Hematopoietic multipotent progenitor cell treated with erythropoietin and hydrocortisone succinate and interleukin-3 and kit ligand, for 15 days (in vitro differentiated cells): ENCODE results near the gene UBE2I.
"Not testable (repeated sequence)": the region's sequence is repeated elsewhere in the genome, so short reads cannot be mapped to it uniquely, and the experiment has no call there.

Experiments
- DNase-seq: peaks from one replicate; pipeline ENCODE4 v3.0.0-alpha.2; 2015; ENCODE audit warnings: low spot score

Gene UBE2I

GRCh38 chr16:1293921-1294656 lies 15.3 kb upstream of the UBE2I start:
- DNase-seq = no peak

GRCh38 chr16:1295465-1295864 lies 14.0 kb upstream of the UBE2I start:
- no peak for DNase-seq

DNA sequence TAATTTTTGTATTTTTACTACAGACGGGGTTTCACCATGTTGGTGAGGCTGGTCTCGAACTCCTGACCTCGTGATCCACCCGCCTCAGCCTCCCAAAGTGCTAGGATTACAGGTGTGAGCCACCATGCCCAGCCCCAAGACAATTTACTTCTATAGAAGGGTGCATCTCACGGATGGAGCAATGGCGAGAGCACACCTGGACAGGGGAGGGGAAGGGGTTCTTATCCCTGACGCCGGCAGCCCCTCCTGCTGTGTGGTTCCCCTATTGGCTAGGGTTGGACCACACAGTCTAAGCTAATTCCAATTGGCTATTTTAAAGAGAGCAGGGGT lies 12.8 kb upstream of the UBE2I start:
- DNase-seq = not testable (repeated sequence)

- no peak for DNase-seq
These were observed 12.3 kb upstream of the UBE2I start for GRCh38 chr16:1297018-1297696.

DNA sequence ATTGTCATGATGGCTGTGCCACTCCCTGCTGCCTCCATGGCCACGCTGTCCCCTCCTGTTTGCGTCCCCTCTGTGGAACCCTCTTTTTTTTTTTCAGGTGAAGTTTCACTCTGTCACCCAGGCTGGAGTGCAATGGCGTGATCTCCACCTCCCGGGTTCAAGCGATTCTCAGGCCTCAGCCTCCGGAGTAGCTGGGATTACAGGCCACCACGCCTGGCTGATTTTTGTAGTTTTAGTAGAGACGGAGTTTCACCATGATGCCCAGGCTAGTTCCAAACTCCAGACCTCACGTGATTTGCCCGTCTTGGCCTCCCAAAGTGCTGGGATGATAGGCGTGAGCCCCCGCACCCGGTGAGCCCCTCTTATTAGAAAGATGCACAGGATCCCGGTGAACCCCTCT lies 11.0 kb upstream of the UBE2I start:
- DNase-seq = no peak

- DNase-seq = no peak
These were observed 10.2 kb upstream of the UBE2I start for GRCh38 chr16:1299012-1299867.

DNA sequence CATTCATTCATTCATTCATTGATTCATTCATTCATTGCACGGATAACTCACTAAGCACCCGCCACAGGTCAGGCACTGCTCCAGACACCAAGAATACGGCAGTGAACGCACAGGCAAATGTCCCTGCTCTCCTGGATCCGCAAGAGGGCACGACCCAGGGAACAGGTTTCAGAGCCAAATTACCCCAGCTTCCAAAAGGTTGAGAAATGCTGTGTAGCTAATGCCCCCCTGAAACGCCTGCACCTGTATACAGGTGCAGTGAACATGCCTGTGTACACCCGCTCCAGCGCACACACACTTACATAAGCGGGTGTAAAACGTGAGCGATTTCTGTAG lies 9.6 kb upstream of the UBE2I start:
- DNase-seq = no peak

- DNase-seq = peak; percentile 68
These were observed 8.6 kb upstream of the UBE2I start for GRCh38 chr16:1300664-1301476.

GRCh38 chr16:1301562-1301961 lies 7.9 kb upstream of the UBE2I start:
- no peak for DNase-seq

GRCh38 chr16:1305823-1306222 lies 3.6 kb upstream of the UBE2I start:
- no peak for DNase-seq

DNA sequence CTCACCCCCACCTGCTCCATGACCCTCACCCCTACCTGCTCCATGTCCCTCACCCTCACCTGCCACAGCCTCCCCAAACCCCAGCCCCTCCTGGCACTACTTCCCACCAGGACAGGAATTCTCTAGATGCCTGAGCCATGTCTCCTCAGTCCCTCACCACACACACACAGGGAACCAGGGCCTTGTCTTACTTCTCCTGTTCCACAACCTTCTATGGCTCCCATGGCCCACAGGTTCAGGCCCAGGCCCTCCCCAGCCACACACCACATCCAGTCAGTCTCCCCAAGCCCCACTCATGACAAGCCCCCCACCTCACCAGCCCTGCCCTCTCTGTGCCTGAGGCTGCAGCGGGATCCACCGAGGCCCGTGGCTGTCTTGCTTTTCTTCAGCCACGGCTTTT lies 3.1 kb upstream of the UBE2I start:
- DNase-seq = no peak

GRCh38 chr16:1308036-1308976 lies 1.1 kb upstream of the UBE2I start:
- DNase-seq = no peak

DNA sequence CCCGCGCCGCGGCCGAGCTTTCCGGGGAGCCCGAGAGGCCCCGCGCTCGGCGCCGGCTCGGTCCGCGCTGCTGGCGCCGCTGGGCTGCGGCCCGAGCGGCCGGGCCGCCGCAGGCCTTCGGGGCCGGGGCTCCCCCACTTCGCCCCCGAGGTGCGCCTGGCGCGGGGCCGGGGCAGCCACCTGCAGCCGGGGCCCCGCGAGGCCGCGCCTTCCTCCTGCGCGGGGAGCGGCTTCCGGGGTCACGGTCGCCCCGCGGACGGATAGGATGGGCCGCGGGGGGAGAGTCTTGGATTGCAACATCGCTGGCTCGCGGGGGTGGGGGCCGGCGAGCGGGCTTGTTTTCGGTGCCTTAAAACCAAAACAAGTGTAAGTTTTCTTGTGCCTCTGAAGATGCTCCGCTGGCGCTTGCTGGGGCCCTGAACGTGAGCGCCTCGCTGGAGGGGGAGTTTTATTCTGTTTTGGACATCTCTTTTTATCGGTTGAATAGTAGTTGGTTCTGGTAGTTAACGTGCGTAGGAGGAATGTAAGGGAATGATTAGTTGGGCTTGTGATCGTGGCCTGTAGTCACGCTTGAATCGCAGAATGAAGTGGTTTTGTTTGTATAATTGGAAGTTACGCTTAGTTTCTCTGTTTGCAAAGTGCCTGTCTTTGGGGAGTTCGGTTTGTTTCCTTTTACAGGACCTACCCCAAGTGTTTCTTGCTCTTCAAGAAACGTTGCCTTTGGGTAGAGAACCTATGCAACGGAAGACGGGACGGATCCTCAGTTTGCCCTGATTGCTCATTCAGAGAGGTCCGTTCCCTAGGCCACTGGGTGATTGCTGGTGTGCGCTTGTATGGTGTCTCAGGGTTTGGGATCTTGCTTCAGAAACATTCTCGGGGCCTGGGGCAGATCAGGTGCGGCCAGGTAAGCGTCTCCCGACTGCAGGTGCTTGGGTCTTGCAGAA lies 724 bp downstream of the UBE2I start:
- peak; percentile 27 for DNase-seq

DNA sequence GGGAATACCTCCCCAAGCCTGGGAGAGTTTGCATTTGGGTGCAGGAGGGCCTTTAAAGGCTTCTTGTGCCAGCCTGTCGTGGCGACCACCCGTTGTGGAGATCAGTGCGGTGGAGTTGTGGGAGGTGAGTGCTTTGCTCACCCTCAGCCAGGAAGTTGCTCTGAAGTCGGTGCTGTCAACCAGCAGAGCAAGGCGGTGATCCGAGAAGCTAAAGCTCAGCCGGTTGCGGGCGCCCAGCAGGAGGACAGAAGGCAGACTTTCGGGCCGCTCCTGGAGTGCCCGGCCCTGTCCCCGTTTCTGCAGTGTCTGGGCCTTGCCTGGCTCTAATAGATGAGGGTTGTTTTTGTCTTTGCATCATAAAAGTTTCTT lies 1.4 kb downstream of the UBE2I start:
- DNase-seq = peak; percentile 6

GRCh38 chr16:1311212-1311737 lies 1.8 kb downstream of the UBE2I start:
- DNase-seq = no peak

- DNase-seq = no peak
These were observed 2.5 kb downstream of the UBE2I start for GRCh38 chr16:1311738-1312466.

DNA sequence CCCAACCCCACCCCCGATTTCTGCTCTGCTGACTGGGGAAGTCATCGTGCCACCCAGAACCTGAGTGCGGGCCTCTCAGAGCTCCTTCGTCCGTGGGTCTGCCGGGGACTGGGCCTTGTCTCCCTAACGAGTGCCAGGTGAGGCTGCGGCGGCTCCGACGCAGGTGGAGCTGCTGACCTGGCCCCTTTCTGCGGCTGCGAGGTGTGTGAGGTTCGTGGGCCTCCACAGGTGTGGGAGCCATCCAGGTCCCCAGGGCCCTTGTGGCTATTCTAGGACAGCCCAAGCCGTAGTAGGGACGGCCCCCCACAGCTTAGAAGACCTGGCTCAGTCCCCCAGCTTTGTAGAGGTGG lies 3.0 kb downstream of the UBE2I start:
- DNase-seq = no peak

DNA sequence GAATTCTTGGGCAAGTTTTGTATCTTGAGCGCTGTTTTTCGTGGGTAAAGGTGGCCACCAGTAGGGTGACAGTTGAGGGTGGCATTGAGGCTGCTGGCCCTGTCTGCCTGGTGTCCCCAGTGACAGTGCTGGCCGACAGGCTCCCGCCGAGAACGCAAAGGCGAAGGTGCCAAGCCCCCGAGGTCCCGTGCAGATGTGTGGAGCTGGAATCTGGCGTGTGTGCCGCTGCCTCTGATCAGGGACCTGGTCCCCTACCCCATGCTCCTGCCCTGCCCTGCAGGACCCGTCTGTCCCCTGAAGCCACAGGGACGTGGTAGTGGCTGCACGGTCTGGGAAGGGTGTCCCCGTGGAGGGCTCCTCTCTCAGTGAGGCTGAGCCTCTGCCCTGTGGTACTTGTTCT lies 3.5 kb downstream of the UBE2I start:
- no peak for DNase-seq

DNA sequence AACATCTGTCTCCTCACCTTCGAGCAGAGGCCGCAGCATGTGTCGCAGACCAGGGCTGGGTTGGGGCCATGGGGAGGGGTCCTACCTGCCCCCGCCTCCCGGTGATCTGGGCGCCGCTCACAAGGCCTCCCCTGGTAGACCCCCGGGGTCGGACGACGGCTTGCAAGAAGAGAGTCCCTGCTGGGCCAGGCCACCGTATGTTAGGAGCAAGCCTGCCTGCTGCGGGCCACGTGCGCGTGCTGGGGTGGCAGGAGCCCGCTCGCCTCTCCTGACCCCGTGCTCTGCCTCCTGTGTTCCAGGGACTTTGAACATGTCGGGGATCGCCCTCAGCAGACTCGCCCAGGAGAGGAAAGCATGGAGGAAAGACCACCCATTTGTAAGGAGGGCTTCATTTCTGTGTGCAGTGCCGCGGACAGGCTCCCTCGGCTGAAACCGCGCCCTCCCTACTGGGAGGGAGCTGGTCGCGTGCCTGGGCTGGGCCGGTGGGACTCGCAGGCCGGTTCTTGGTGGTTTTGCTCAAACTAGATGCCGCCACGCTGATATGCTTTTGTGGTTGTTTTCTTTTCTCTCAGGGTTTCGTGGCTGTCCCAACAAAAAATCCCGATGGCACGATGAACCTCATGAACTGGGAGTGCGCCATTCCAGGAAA lies 4.4 kb downstream of the UBE2I start:
- no peak for DNase-seq
